Liver (tissue), 9 donors: Measurements from ENCODE around the gene ANKRD33B. TPM values are rescaled to one million over a fixed set of nuclear protein-coding genes. Genes with fewer than 3 reads are reported as not detected.

Experiments used
- DNase-seq: peaks from one replicate; pipeline ENCODE4 v3.0.0-alpha.2; 2017; ENCODE audit warnings: low spot score
- H3K27ac ChIP-seq, 2 donors: one replicate each; pipeline ENCODE4 v1.7.0; 2013; ENCODE audit warnings: inconsistent platforms in 2 of 2, low read length in 2 of 2, control low read depth in 1 of 2, low read depth in 1 of 2, mild to moderate bottlenecking in 1 of 2
- H3K27me3 ChIP-seq, 4 donors: one replicate each; pipeline versions ENCODE4 v1.6.1 to v1.7.0; 2013; ENCODE audit warnings: low read length in 3 of 4, inconsistent platforms in 1 of 4, mild to moderate bottlenecking in 1 of 4, moderate library complexity in 1 of 4; ENCODE audit not compliant: control insufficient read depth in 4 of 4, insufficient read depth in 4 of 4
- H3K36me3 ChIP-seq, 4 donors: one replicate each; pipeline versions ENCODE4 v1.6.1 to v1.7.0; 2013; ENCODE audit warnings: low read length in 3 of 4, mild to moderate bottlenecking in 3 of 4, low read depth in 1 of 4, moderate library complexity in 1 of 4; ENCODE audit not compliant: control insufficient read depth in 4 of 4, insufficient read depth in 3 of 4
- H3K4me1 ChIP-seq, 4 donors: one replicate each; pipeline versions ENCODE4 v1.6.1 to v1.7.0; 2013; ENCODE audit warnings: low read length in 3 of 4, mild to moderate bottlenecking in 3 of 4, moderate library complexity in 1 of 4; ENCODE audit not compliant: control insufficient read depth in 4 of 4, insufficient read depth in 4 of 4
- H3K4me3 ChIP-seq, 3 donors: one replicate each; pipeline versions ENCODE4 v1.6.1 to v1.7.0; 2013; ENCODE audit warnings: low read length in 3 of 3, control low read depth in 1 of 3, low read depth in 1 of 3, mild to moderate bottlenecking in 1 of 3
- H3K9ac ChIP-seq, 2 donors: one replicate each; pipeline ENCODE4 v1.7.0; 2013; ENCODE audit warnings: low read length in 2 of 2, mild to moderate bottlenecking in 2 of 2, moderate library complexity in 2 of 2, control low read depth in 1 of 2, low read depth in 1 of 2
- H3K9me3 ChIP-seq, 4 donors: one replicate each; pipeline versions ENCODE4 v1.6.1 to v1.7.0; 2013; ENCODE audit warnings: low read length in 3 of 4; ENCODE audit not compliant: control insufficient read depth in 4 of 4
- ATF3 ChIP-seq: IDR thresholded peaks from 2 replicates; pipeline ENCODE4 v1.6.1; 2016; ENCODE audit warnings: antibody characterized with exemption
- CTCF ChIP-seq: fragments of 150-350 bp; IDR thresholded peaks from 2 replicates; pipeline ENCODE4 v1.5.1; 2017; ENCODE audit warnings: improper control_type of control experiment, low read depth, low read length; ENCODE audit not compliant: missing input control
- FOXA1 ChIP-seq: IDR thresholded peaks from 2 replicates; pipeline ENCODE4 v1.6.1; 2016; ENCODE audit warnings: antibody characterized with exemption
- FOXA2 ChIP-seq: IDR thresholded peaks from 2 replicates; pipeline ENCODE4 v1.6.1; 2016; ENCODE audit warnings: antibody characterized with exemption
- GABPA ChIP-seq, 2 donors: IDR thresholded peaks in 1 of 2; conservative IDR thresholded peaks in 1 of 2; 2 replicates each; pipeline ENCODE4 v1.6.1; 2016; ENCODE audit warnings: antibody characterized with exemption in 2 of 2, mild to moderate bottlenecking in 1 of 2, moderate library complexity in 1 of 2
- HNF4A ChIP-seq, 2 donors: conservative IDR thresholded peaks; 2 replicates each; pipeline ENCODE4 v1.6.1; 2016; ENCODE audit warnings: antibody characterized with exemption in 2 of 2, mild to moderate bottlenecking in 2 of 2
- HNF4G ChIP-seq: IDR thresholded peaks from 2 replicates; pipeline ENCODE4 v1.6.1; 2016; ENCODE audit warnings: antibody characterized with exemption
- MAX ChIP-seq: IDR thresholded peaks from 2 replicates; pipeline ENCODE4 v1.6.1; 2016; ENCODE audit warnings: antibody characterized with exemption
- NR2F2 ChIP-seq: IDR thresholded peaks from 2 replicates; pipeline ENCODE4 v1.6.1; 2016; ENCODE audit warnings: antibody characterized with exemption
- REST ChIP-seq: IDR thresholded peaks from 2 replicates; pipeline ENCODE4 v1.6.1; 2016; ENCODE audit warnings: antibody characterized with exemption, mild to moderate bottlenecking
- RXRA ChIP-seq, 2 donors: IDR thresholded peaks; 2 replicates each; pipeline ENCODE4 v1.6.1; 2017 to 2018; ENCODE audit warnings: antibody characterized with exemption in 2 of 2, mild to moderate bottlenecking in 1 of 2
- ZBTB33 ChIP-seq: IDR thresholded peaks from 2 replicates; pipeline ENCODE4 v1.6.1; 2016; ENCODE audit warnings: antibody characterized with exemption
- whole genome bisulfite sequencing: extraction: QIAGEN DNeasy Blood & Tissue Kit; methylation state at CpG from one replicate; pipeline ENCODE4 v1.1.7; 2013; 5-methylcytosine and 5-hydroxymethylcytosine counted together
- polyA plus RNA-seq, 2 donors: library from polyadenylated mRNA; stranded (reverse) in 1 of 2; unstranded in 1 of 2; fragments of 200-250 nt in 1 of 2; fragments of >200 nt in 1 of 2; fragmentation: Nextera tagmentation in 1 of 2; extraction: Ambion mirVana in 1 of 2; gene quantifications; one replicate each; pipeline versions ENCODE4 v1.2.1 to v1.2.3, GENCODE V29; 2013 to 2015
- total RNA-seq, 2 donors: library from RNA; depleted of rRNA; stranded (reverse); fragments of >200 nt; gene quantifications; one replicate each; pipeline ENCODE4 v1.2.3, GENCODE V29; 2014
- donor health status: healthy.
- donor health status: healthy.
- donor health status: healthy.
- donor health status: healthy.
- donor health status: healthy.

Gene ANKRD33B
- total and polyA plus RNA-seq, 4 donors: 0.09 to 1.9 (median 0.25) TPM; not detected in 1

GRCh38 chr5:10540951-10541646 is 22.8 kb upstream of the ANKRD33B start:
- Histone ChIP-seq H3K4me1 (peaks cover 0 to 2% (median 0%) of the 10 kb centered on the region in 4 donors), H3K9me3 (no peaks in the 10 kb centered on the region), H3K27me3 (peaks cover 0 to 2% (median 0%) of the 10 kb centered on the region in 4 donors), H3K9ac (no peak overlapping the region), H3K27ac (no peak overlapping the region), H3K4me3 (no peak overlapping the region), H3K36me3 (no peaks in the 10 kb centered on the region)
- TF ChIP-seq MAX: no peak
- TF ChIP-seq REST: no peak
- no peak for TF ChIP-seq ATF3
- no peak for TF ChIP-seq FOXA2
- no peak for TF ChIP-seq ZBTB33
- TF ChIP-seq FOXA1: no peak
- no peak for TF ChIP-seq CTCF
- no peak for TF ChIP-seq GABPA (IDR thresholded peaks at IDR 0.05 in 1 of 2, conservative IDR thresholded peaks at IDR 0.05 in 1 of 2)
- TF ChIP-seq HNF4A (conservative IDR thresholded peaks at IDR 0.05): no peak
- no peak for TF ChIP-seq NR2F2
- no peak for TF ChIP-seq HNF4G
- TF ChIP-seq RXRA (IDR thresholded peaks at IDR 0.05): no peak
- DNase-seq: no peak
- 72% methylated on average over 13 of the region's 13 CpGs for WGBS

GRCh38 chr5:10542055-10542550 is 21.8 kb upstream of the ANKRD33B start:
- Histone ChIP-seq H3K4me1 (peaks cover 0 to under 1% (median 0%) of the 10 kb centered on the region in 4 donors), H3K9ac (no peak overlapping the region), H3K9me3 (no peaks in the 10 kb centered on the region), H3K36me3 (no peaks in the 10 kb centered on the region), H3K27me3 (peaks cover 0 to 2% (median 0%) of the 10 kb centered on the region in 4 donors), H3K27ac (no peak overlapping the region), H3K4me3 (no peak overlapping the region)
- WGBS: 87% methylated on average over 2 of the region's 2 CpGs
- no peak for DNase-seq
- TF ChIP-seq NR2F2 (no peak), GABPA (IDR thresholded peaks at IDR 0.05 in 1 of 2, conservative IDR thresholded peaks at IDR 0.05 in 1 of 2) (no peak), ATF3 (no peak)
